Amygdala (tissue), 56 donors: Measurements from ENCODE around the gene ARHGEF28.

ENCODE experiments used
- DNase-seq, 56 donors: peaks; one replicate each; lab custom pipeline; 2025; lab: John Stamatoyannopoulos, UW

ARHGEF28 gene

DNA sequence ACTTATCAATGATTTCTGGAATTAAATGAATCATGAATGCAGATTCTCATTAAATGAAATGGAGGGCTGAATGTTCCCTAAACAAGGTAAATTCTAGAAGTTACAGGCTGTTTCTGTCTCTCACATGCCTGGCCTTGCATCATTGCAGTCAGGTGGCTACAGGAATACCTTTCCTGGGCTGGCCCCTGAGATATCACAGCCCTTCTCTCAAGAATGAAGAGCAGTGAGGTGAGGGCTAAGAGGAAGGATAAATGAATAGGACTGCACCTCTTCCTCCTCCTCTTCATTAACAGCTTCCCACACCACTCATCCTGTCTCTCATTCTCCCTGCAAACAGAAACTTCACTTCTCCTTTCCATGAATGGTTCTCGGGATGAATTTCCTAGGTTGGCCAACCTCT, 22.5 kb downstream of the ARHGEF28 start:
- no peak for DNase-seq

DNA sequence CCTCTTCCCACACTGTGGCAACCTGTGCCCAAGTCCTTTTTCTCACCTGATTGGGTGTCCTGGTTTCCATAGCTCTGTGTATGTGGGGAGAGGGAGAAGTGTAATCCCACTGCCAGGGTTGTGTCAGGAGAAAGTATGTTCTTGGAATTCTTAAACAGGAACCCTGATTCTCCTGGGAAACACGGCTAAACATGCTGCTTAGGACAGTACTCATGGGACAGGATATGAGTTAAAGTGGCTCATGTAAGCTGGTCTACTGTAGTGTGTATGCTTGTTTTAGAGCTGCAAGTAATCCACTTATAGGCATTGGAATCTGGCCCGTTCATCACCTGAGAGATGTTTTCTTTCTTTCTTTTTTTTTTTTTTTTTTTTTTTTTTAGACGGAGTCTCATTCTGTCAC, 23.9 kb downstream of the ARHGEF28 start:
- no peak for DNase-seq

- DNase-seq, result no peak
Measured at GRCh38 chr5:73652391-73652790, 26.4 kb downstream of the ARHGEF28 start.

GRCh38 chr5:73654171-73654811, 28.3 kb downstream of the ARHGEF28 start:
- DNase-seq, result peak in 1 of 56 donors; percentile 3

DNA sequence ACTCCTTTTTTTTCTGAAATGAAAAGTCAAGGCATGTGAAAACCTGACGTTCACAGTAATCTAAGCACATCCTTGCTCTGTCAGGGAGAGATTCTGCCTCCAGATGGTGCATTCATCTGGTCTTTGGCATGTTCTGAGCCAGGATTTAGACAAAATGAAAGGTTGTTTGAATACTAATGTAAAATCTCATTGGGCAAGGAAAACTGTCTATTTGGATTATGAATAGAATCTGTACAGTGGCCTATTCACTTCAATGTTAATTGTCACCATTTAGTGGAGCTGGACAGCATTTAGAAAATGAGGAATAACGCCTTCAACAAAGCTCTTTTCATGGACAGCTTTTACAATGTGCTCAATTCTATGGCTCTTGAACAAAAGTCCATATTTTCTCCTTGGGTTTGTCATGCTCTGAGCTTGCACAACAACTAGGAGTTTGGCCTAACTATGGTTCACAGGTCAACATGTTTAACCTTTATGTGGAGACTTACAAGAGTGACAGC, 28.9 kb downstream of the ARHGEF28 start:
- DNase-seq, result peak in 20 of 56 donors; percentile 1 to 46 (median 7)

GRCh38 chr5:73655521-73656160, 29.6 kb downstream of the ARHGEF28 start:
- no peak for DNase-seq

DNA sequence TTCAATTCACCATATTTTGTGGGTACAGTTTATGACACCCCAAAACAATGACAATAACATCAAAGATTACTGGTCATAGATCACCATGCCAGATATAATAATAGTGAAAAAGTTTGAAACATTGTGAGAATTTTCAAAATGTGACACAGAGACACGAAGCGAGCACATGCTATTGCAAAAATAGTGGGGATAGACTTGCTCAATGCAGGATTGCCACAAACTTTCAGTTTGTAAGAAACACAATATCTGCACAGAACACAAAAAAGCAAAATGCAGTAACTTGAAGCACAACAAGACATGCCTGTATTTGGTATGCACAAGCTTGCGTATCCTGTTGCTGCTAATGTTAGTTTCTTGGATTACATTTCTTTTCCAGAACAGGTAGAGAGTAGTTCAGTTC, 35.8 kb downstream of the ARHGEF28 start:
- no peak for DNase-seq

- DNase-seq, result no peak
Measured at GRCh38 chr5:73663161-73663859, 37.3 kb downstream of the ARHGEF28 start.

- DNase-seq, result no peak
Measured at GRCh38 chr5:73663860-73664240, 37.9 kb downstream of the ARHGEF28 start.

DNA sequence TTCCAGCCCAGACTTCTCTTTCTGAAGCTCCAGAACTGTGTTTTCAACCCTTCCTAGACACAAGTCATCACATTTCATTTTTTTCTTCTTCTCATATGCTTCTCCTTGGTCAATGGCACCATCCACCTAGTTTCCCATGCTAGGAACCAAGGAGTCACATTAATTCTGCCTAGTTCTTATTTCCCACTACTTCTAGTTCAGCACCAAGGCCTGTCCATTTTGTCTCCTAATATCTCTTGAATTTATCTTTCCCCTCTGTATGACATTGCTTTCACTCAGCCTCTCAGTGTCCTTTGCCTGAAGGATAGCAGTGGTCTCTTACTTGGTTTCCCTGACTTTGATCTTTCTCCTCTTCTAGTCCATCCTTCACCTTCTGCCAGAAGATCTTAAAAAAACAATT, 38.8 kb downstream of the ARHGEF28 start:
- DNase-seq, result no peak

DNA sequence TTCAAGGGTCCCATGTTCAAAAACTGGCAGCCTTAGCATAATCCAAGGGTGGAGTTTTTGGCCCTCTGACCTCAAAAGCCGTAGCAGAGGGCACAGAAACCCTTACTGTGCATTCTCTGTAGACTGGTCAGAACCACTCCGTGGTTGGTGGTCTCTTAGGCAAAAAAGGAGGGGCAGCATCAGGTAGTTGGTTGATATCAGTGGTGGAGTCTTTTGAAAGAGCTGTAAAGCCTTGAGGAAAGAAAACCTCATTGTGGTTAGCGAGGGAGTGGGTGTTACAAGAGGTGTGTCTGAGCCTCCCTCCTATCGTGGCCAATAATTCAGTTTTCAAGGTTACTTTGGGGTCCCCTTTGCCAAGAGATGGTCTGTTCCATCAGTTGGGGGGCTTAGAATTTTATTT, 40.9 kb downstream of the ARHGEF28 start:
- DNase-seq, result no peak

GRCh38 chr5:73668017-73668416, 42.0 kb downstream of the ARHGEF28 start:
- DNase-seq, result no peak

DNA sequence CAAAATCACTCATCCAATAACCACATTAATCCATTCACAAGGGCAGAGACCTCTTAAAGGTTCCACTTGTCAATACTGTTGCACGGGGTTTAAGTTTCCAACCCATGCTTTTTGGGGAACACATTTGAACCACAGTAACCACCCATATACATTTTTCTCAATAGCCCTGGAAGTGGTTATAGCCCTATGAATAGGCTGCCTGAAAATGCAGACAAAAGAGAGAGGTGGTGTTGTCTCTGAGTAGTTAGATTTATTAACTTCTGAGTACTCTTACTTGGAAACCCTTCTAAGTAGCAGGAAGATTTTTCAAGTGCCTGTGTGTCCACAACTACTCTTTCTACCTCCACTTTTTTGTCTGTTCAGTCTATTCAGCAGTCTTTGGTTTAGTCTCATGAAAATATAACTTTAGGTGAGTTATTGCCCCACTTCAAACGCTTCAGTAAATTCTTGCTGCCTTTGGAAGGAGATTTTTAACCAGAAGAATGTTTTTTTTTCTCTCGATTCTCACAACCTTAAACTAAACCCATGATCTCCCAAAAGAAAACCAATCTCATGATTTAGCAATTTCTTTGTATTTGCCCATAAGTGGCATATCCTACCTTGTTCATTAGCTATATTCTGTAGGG, 42.6 kb downstream of the ARHGEF28 start:
- DNase-seq, result no peak

DNA sequence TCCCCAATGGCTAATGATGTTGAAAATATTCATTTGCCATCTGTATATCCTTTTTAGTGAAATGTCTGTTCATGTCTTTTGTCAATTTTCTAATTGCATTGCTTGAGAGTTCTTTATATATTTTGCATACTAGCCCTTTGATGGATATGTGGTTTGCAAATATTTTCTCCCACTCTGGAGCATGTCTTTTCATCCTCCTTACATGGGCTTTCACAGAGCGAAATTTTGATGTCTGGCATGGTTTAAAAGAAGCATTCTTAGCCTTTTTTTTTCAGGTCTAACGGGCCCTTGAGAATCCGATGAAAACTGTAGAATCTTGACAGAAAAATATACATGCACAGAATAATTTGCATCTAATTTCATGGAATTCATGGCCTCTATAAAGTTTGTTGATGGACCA, 44.7 kb downstream of the ARHGEF28 start:
- DNase-seq, result no peak

DNA sequence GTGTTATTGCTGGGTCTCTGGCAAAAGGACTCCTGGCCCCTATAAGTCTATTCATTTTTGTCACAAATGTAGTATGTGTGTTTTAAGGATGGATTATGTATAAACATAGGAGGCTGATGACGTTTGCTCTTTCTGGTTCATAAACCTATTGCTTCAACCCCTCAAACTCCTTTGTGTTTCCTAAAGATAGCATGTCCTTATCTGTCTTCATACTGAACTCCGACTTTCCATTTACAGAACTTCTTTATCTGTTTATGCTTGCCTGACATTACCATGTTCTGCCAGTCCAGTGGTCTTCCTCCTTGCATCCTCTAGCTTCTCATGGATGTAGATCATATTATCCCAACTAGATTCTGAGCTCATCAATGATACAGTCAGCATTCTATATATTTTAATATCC, 46.1 kb downstream of the ARHGEF28 start:
- no peak for DNase-seq

- no peak for DNase-seq
Measured at GRCh38 chr5:73673161-73673591, 47.2 kb downstream of the ARHGEF28 start.

- no peak for DNase-seq
Measured at GRCh38 chr5:73674669-73675004, 48.6 kb downstream of the ARHGEF28 start.

DNA sequence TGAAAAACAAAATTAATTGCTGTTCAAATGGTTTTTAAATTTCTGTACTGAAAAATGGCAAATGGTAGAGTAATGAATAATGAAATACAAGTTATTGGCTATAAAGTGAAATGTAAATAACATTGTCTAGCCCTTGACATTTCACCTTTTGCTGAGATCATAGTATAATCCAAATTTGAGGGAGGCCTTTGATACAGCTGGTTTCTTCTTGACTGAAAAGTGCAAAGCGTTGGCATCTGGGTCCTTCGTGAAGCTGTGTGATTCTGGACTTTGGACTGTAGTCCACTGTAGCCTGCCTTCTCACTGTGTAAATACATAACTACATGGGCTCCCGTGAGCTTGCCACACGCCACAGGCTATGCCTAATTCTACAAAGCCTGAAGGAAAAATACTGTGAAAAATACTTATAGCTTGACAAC, 52.3 kb downstream of the ARHGEF28 start:
- no peak for DNase-seq

GRCh38 chr5:73678807-73679206, 52.8 kb downstream of the ARHGEF28 start:
- DNase-seq, result no peak

DNA sequence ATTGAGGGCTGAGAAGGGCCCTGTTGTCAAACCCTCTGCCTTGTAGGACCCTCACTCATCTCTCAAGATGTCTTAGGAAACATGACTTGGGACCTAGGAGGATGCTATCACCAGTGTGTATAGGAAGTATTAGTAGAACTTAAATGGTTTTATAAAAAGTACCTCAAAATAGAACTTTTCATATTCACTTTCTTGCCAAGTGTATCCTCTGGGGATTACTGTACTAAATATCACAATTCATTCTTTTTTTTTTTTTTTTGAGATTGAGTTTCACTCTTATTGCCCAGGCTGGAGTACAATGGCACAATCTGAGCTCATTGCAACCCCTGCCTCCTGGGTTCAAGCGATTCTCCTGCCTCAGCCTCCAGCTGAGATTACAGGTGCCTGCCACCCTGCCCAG, 56.2 kb downstream of the ARHGEF28 start:
- no peak for DNase-seq

- DNase-seq, result no peak
Measured at GRCh38 chr5:73684691-73685090, 58.7 kb downstream of the ARHGEF28 start.
